ENCODE measurements around the gene GATAD2B. TPM values are rescaled to one million over a fixed set of nuclear protein-coding genes. Genes with fewer than 3 reads are reported as not detected.

GATAD2B gene
- total RNA-seq, 1 donor = 11.6 TPM

GRCh38 chr1:153960206-153960605 lies 37.4 kb upstream of the GATAD2B start:
- TF ChIP-seq CTCF (IDR thresholded peaks at IDR 0.05; ENCODE audit: extremely low read depth, low read depth, low read length) = no peak
- Histone ChIP-seq H3K4me2 (ENCODE audit: insufficient read depth, low read length) (no peak overlapping the region), H3K27ac (ENCODE audit: low read depth, low read length) (no peak overlapping the region), H4K20me1 (ENCODE audit: insufficient read depth, low read length) (peaks cover 25% of the 10 kb centered on the region), H3K9me3 (ENCODE audit: low read depth, low read length) (no peaks in the 10 kb centered on the region), H3K27me3 (ENCODE audit: insufficient read depth, low read length) (no peaks in the 10 kb centered on the region), H3K4me1 (ENCODE audit: insufficient read depth, low read length) (peaks cover 37% of the 10 kb centered on the region), H3K36me3 (ENCODE audit: insufficient read depth, low read length) (peaks cover 14% of the 10 kb centered on the region), H3K79me2 (ENCODE audit: insufficient read depth, low read length) (peaks cover 50% of the 10 kb centered on the region), H3K4me3 (ENCODE audit: insufficient read depth, low read length) (no peak overlapping the region), H2AFZ (ENCODE audit: low read length) (no peak overlapping the region)
- DNase-seq (ENCODE audit: insufficient read length, low spot score, missing footprints) = no peak

- no peaks in the 10 kb centered on the region for H3K27me3 ChIP-seq (ENCODE audit: insufficient read depth, low read length)
- H3K27ac ChIP-seq (ENCODE audit: low read depth, low read length) = no peak overlapping the region
These were observed 36.7 kb upstream of the GATAD2B start for GRCh38 chr1:153959454-153959853.

GRCh38 chr1:153958961-153959260 lies 36.1 kb upstream of the GATAD2B start:
- no peaks in the 10 kb centered on the region for H3K9me3 ChIP-seq (ENCODE audit: low read depth, low read length)
- TF ChIP-seq CTCF (IDR thresholded peaks at IDR 0.05; ENCODE audit: extremely low read depth, low read depth, low read length) = no peak
- peak; percentile 51 for DNase-seq (ENCODE audit: insufficient read length, low spot score, missing footprints)
- H3K27me3 ChIP-seq (ENCODE audit: insufficient read depth, low read length) = no peaks in the 10 kb centered on the region
- no peak overlapping the region for H3K27ac ChIP-seq (ENCODE audit: low read depth, low read length)
- peaks cover 34% of the 10 kb centered on the region for H4K20me1 ChIP-seq (ENCODE audit: insufficient read depth, low read length)
- peaks cover 62% of the 10 kb centered on the region for H3K79me2 ChIP-seq (ENCODE audit: insufficient read depth, low read length)
- H2AFZ ChIP-seq (ENCODE audit: low read length) = peak overlapping the region; percentile 69
- H3K36me3 ChIP-seq (ENCODE audit: insufficient read depth, low read length) = peaks cover 19% of the 10 kb centered on the region
- H3K4me1 ChIP-seq (ENCODE audit: insufficient read depth, low read length) = peaks cover 33% of the 10 kb centered on the region
- peak overlapping the region; percentile 88 for H3K4me2 ChIP-seq (ENCODE audit: insufficient read depth, low read length)
- peak overlapping the region; percentile 96 for H3K4me3 ChIP-seq (ENCODE audit: insufficient read depth, low read length)

More at GRCh38 chr1:153959454-153959853, 36.7 kb upstream of the GATAD2B start:
- H4K20me1 ChIP-seq (ENCODE audit: insufficient read depth, low read length) = peaks cover 31% of the 10 kb centered on the region
- H3K36me3 ChIP-seq (ENCODE audit: insufficient read depth, low read length) = peaks cover 17% of the 10 kb centered on the region
- no peak overlapping the region for H3K4me3 ChIP-seq (ENCODE audit: insufficient read depth, low read length)
- no peaks in the 10 kb centered on the region for H3K9me3 ChIP-seq (ENCODE audit: low read depth, low read length)
- peaks cover 37% of the 10 kb centered on the region for H3K4me1 ChIP-seq (ENCODE audit: insufficient read depth, low read length)
- TF ChIP-seq CTCF (IDR thresholded peaks at IDR 0.05; ENCODE audit: extremely low read depth, low read depth, low read length) = no peak
- no peak overlapping the region for H3K4me2 ChIP-seq (ENCODE audit: insufficient read depth, low read length)
- peak; percentile 31 for DNase-seq (ENCODE audit: insufficient read length, low spot score, missing footprints)
- H2AFZ ChIP-seq (ENCODE audit: low read length) = no peak overlapping the region
- H3K79me2 ChIP-seq (ENCODE audit: insufficient read depth, low read length) = peaks cover 58% of the 10 kb centered on the region

- H3K4me2 ChIP-seq (ENCODE audit: insufficient read depth, low read length) = peak within 1 kb of the TSS; percentile 88
- H3K27me3 ChIP-seq (ENCODE audit: insufficient read depth, low read length) = no peaks in the 10 kb centered on the region
- peak within 1 kb of the TSS; percentile 88 for H2AFZ ChIP-seq (ENCODE audit: low read length)
- TF ChIP-seq CTCF (IDR thresholded peaks at IDR 0.05; ENCODE audit: extremely low read depth, low read depth, low read length) = no peak
- peak; percentile 99 for DNase-seq (ENCODE audit: insufficient read length, low spot score, missing footprints)
- peaks cover 39% of the 10 kb centered on the region for H4K20me1 ChIP-seq (ENCODE audit: insufficient read depth, low read length)
- H3K36me3 ChIP-seq (ENCODE audit: insufficient read depth, low read length) = peaks cover 23% of the 10 kb centered on the region
- H3K9me3 ChIP-seq (ENCODE audit: low read depth, low read length) = no peaks in the 10 kb centered on the region
- H3K27ac ChIP-seq (ENCODE audit: low read depth, low read length) = peak within 1 kb of the TSS; percentile 63
- peak within 1 kb of the TSS; percentile 96 for H3K4me3 ChIP-seq (ENCODE audit: insufficient read depth, low read length)
- H3K4me1 ChIP-seq (ENCODE audit: insufficient read depth, low read length) = peaks cover 30% of the 10 kb centered on the region
- peaks cover 65% of the 10 kb centered on the region for H3K79me2 ChIP-seq (ENCODE audit: insufficient read depth, low read length)
These were observed 35.6 kb upstream of the GATAD2B start, which contains the start of gene CRTC2 for GRCh38 chr1:153958111-153958960. Gene CRTC2 (minus strand): TSS chr1:153958612. CDS start chr1:153958497, 115 bp downstream.
